Measurements from ENCODE around the gene TBCCD1. TPM values are rescaled to one million over a fixed set of nuclear protein-coding genes. Genes with fewer than 3 reads are reported as not detected.

Gene TBCCD1
- total and polyA plus RNA-seq, 2 experiments from 2014 or later, result 10.9 to 16.4 TPM

DNA sequence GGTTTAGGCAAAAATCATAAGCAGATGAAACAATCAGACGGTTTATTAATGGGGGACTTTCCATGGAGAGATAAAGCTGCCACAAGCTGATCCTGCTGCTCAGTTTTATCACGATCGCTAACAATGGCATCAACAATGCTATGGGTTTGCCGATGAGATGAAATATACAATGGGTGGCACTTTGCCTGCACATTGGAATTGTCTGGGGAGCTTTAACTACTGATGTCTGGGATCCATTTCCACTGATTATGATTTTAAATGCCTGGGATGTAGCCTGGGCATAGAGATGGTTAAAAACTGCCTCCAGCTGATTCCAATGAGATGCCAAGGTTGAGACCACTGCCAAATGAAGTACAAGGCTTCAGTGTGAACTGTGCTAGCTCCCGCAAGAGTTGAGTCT, 53.8 kb downstream of the TBCCD1 start:
- no peaks in the 10 kb centered on the region for H3K27me3 ChIP-seq
- H3K36me3 ChIP-seq, result no peaks in the 10 kb centered on the region
- no peak overlapping the region for H3K4me3 ChIP-seq
- no peak for DNase-seq (ENCODE audit: low read depth in 1 of 2, low spot score in 1 of 2)
- TF ChIP-seq, protein P1, sequence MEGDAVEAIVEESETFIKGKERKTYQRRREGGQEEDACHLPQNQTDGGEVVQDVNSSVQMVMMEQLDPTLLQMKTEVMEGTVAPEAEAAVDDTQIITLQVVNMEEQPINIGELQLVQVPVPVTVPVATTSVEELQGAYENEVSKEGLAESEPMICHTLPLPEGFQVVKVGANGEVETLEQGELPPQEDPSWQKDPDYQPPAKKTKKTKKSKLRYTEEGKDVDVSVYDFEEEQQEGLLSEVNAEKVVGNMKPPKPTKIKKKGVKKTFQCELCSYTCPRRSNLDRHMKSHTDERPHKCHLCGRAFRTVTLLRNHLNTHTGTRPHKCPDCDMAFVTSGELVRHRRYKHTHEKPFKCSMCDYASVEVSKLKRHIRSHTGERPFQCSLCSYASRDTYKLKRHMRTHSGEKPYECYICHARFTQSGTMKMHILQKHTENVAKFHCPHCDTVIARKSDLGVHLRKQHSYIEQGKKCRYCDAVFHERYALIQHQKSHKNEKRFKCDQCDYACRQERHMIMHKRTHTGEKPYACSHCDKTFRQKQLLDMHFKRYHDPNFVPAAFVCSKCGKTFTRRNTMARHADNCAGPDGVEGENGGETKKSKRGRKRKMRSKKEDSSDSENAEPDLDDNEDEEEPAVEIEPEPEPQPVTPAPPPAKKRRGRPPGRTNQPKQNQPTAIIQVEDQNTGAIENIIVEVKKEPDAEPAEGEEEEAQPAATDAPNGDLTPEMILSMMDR (IDR thresholded peaks at IDR 0.05; ENCODE audit: low read depth, low read length), result no peak
- H3K27ac ChIP-seq, result no peak overlapping the region
- H3K4me1 ChIP-seq (ENCODE audit: low read depth), result no peaks in the 10 kb centered on the region
- no peaks in the 10 kb centered on the region for H3K9me3 ChIP-seq (ENCODE audit: low read depth)

DNA sequence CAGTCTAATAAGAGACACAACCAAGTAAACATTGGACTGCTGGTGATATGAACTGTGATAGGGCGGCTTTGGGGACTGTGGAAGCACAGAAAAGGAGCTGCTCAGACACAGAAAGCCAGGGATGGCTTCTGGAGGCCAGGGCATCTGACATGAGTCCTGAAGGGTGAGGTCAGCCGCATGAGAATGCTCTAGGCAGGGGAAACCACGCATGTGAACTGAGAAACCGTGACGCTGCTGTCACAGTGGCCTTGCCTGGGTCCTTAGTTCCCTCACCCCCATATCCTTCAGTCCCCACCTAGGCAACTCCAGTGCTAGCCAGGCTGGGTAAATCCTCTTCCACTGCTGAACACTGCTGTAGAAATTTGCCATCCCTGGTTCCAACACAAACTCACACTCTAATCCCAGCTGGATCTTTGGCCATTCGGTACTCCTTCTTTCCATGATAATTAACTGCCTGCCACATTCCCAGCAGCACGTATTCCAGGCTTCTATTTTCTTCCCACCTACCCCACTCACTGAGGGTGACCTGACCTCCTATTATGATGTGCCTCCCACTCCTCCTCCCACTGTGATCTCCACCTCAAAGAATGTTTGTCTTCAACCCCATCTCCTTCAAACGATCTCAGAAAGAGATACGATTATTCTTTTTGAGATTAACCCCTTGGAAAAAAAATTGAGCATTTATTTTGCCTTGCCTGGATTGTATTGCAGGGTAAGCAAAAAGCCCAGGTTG, 54.4 kb downstream of the TBCCD1 start:
- Histone ChIP-seq H3K9me3 (ENCODE audit: low read depth) (no peaks in the 10 kb centered on the region), H3K27me3 (no peaks in the 10 kb centered on the region), H3K27ac (no peak overlapping the region), H3K4me3 (no peak overlapping the region), H3K4me1 (ENCODE audit: low read depth) (no peaks in the 10 kb centered on the region), H3K36me3 (no peaks in the 10 kb centered on the region)
- TF ChIP-seq, protein P1 (IDR thresholded peaks at IDR 0.05; ENCODE audit: low read depth, low read length), result no peak
- no peak for DNase-seq (ENCODE audit: low read depth in 1 of 2, low spot score in 1 of 2)

DNA sequence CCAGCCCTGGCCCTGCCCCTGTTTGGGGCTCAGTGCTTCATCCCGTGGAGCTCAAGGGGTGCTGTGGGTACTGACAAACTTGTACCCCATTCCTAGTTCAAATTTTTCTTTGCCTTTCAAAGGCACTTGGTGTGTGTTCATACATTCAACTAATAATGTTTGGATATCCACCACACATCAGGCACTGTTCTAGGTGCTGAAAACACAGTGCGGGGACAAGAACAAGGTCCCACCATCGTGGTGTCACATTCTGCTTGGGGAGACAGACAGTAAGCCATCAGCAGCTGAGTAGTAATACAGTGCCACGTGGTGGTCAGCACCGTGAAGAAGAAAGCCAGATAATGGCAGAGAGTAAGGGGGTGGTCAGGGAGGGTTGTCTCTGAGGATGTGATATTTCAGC, 55.4 kb downstream of the TBCCD1 start:
- no peak for DNase-seq (ENCODE audit: low read depth in 1 of 2, low spot score in 1 of 2)
- no peaks in the 10 kb centered on the region for H3K36me3 ChIP-seq

DNA sequence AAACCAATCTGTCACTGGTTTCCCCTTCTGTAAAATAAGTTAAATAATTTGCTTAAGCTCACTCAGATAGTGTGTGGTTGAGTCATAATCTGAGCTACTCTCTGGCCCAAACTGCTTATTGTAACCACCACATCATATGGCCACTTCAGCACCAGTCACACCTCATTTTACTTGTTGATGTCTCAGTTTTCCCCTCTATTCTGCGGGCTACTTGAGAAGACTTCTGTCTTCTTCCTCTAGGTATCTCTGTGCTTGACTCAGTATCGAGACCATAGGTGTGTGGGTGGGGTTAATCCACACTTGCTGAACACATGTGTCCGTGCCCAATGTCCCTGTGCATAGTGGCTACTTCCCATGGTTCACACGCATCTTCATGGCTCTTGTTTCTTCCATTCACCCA, 55.9 kb downstream of the TBCCD1 start:
- no peak for DNase-seq (ENCODE audit: low read depth in 1 of 2, low spot score in 1 of 2)
- no peaks in the 10 kb centered on the region for H3K9me3 ChIP-seq (ENCODE audit: low read depth)
- no peak overlapping the region for H3K27ac ChIP-seq
- no peaks in the 10 kb centered on the region for H3K27me3 ChIP-seq
- H3K36me3 ChIP-seq, result no peaks in the 10 kb centered on the region
- no peaks in the 10 kb centered on the region for H3K4me1 ChIP-seq (ENCODE audit: low read depth)
- no peak overlapping the region for H3K4me3 ChIP-seq
- TF ChIP-seq, protein P1 (IDR thresholded peaks at IDR 0.05; ENCODE audit: low read depth, low read length), result no peak

More for the DNA sequence above, 55.4 kb downstream of the TBCCD1 start:
- no peaks in the 10 kb centered on the region for H3K27me3 ChIP-seq
- H3K4me3 ChIP-seq, result no peak overlapping the region
- TF ChIP-seq, protein P1 (IDR thresholded peaks at IDR 0.05; ENCODE audit: low read depth, low read length), result no peak
- H3K27ac ChIP-seq, result no peak overlapping the region
- H3K4me1 ChIP-seq (ENCODE audit: low read depth), result no peaks in the 10 kb centered on the region
- H3K9me3 ChIP-seq (ENCODE audit: low read depth), result no peaks in the 10 kb centered on the region

DNA sequence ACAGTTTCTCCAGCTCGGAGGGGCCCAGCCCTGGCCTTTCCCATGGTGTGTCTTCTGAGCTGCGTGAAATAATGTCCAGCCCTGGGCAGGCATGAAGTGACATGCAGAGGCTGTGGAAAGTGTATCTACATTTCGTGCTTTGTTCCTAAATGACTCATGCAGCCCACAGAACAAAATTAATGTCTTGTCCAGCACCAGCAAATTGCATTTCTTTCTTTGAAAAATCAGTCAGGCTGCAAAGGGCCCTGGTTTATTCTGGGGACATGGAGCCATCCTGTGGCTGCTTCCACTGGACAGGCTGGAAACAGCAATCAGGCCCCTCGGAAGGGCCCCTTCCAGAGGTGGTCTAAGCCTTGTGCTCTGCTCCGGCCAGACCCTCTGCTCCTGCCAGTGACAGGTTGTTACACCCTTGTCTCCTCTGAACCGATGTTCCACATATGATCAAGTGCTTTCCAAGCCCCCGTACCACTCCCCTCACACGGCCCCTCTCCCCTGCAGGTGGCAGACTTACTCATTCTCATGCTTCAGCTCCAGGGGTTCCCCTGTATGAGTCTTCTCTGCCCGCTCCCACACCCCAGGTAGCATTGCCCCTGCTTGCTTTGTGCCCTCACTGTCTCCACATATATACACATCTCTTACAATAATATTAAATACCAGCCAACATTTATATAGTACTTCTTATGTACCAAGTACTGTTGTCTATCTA, 56.6 kb downstream of the TBCCD1 start:
- no peaks in the 10 kb centered on the region for H3K27me3 ChIP-seq
- TF ChIP-seq, protein P1 (IDR thresholded peaks at IDR 0.05; ENCODE audit: low read depth, low read length), result no peak
- no peak for DNase-seq (ENCODE audit: low read depth in 1 of 2, low spot score in 1 of 2)
- no peak overlapping the region for H3K4me3 ChIP-seq
- no peaks in the 10 kb centered on the region for H3K9me3 ChIP-seq (ENCODE audit: low read depth)
- H3K36me3 ChIP-seq, result no peaks in the 10 kb centered on the region
- H3K4me1 ChIP-seq (ENCODE audit: low read depth), result no peaks in the 10 kb centered on the region
- no peak overlapping the region for H3K27ac ChIP-seq
